Amniotic stem cell (primary cell): ENCODE measurements around the gene BRD4.

ENCODE experiments used
- DNase-seq: peaks from one replicate; lab custom pipeline; 2025; lab: John Stamatoyannopoulos, UW

Gene BRD4

GRCh38 chr19:15194938-15195337, 137.4 kb downstream of the BRD4 start:
- no peak for DNase-seq

- no peak for DNase-seq
Observed at GRCh38 chr19:15191982-15192381, 140.4 kb downstream of the BRD4 start.

DNA sequence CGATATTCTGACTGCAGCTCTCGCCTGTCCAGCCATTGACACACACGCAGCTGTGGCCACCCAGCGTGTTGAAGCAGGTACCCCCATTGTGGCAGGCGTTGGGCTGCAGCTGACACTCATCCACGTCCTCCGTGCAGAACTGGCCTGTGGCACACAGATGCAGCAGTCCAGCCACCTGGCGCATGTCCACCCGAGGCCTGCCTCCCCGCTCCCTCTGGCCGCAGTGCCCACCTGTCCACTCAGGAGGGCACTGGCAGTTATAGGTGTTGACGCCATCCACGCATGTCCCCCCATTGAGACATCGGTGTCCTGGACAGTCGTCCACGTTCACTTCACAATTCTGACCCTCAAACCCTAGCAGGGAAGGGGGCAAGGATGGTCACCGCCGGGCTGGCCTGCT, 140.8 kb downstream of the BRD4 start:
- no peak for DNase-seq

- no peak for DNase-seq
Observed at GRCh38 chr19:15188851-15189250, 143.5 kb downstream of the BRD4 start.

- no peak for DNase-seq
Observed at GRCh38 chr19:15187026-15188007, 145.0 kb downstream of the BRD4 start.
